GM10266 (cell line): Measurements from ENCODE around the gene PTPN1.
"Not testable (repeated sequence)": the region's sequence is repeated elsewhere in the genome, so short reads cannot be mapped to it uniquely, and the experiment has no call there.

Experiments
- DNase-seq: peaks from one replicate; pipeline ENCODE4 v3.0.0; 2012; ENCODE audit errors: extremely low spot score
- CTCF ChIP-seq: IDR thresholded peaks from 2 replicates; pipeline ENCODE4 v1.5.1; 2012; ENCODE audit warnings: mild to moderate bottlenecking, low read depth; ENCODE audit not compliant: control insufficient read depth, insufficient read depth; ENCODE audit errors: missing control alignments

PTPN1 gene

GRCh38 chr20:50611128-50611810, 101.1 kb downstream of the PTPN1 start:
- no peak for DNase-seq
- no peak for TF ChIP-seq CTCF

DNA sequence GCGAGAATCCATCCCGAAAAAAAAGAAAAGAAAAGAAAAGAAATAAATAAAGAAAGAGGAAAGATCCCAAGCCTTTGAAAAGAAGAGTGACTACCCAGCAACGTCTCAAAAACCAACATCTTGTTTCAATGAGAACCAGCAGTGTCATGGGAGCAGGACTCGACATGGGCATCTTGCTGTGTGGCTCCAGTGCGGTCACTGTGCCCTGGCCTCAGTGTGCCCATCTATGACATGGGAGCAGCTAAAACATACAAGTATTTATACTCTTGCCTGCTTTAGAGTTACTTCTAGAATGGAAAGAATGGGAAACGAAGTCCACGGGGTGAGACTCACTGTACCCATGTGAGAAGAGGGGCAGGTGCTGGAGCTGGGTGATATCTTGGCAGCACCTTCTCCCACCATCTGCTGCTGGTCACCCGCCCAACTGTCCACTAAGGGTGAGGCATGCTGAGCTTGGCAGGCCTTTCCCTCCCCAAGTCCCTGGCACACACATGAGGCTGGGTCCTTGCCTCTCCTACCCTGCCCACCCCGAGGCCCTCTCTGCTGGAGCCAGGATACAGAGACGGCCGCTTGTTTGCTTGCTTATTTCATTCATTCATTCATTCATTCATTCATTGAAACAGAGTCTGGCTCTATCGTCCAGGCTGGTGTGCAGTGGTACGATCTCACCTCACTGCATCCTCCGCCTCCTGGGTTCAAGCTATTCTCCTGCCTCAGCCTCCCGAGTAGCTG, 103.4 kb downstream of the PTPN1 start:
- DNase-seq, result no peak
- TF ChIP-seq CTCF, result no peak

GRCh38 chr20:50615407-50615806, 105.2 kb downstream of the PTPN1 start:
- no peak for TF ChIP-seq CTCF

GRCh38 chr20:50617022-50617421, 106.8 kb downstream of the PTPN1 start:
- no peak for DNase-seq

More at GRCh38 chr20:50615407-50615806, 105.2 kb downstream of the PTPN1 start:
- no peak for DNase-seq

DNA sequence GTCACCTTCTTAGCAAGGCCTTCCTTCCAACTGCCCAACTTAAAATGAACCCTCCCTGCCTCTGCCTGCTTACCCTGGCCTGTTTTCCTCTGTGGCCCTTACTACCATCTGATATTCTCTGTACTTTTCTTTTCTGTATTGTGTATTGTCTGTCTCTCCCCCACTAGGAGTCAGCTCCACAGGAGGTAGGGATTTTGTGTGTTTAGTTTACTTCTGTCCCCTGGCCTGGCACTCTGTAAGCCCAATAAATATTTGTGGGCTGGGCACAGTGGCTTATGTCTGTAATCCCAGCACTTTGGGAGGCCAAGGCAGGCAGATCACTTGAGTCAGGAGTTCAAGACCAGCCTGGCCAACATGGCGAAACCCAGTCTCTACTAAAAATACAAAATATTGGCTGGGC, 108.4 kb downstream of the PTPN1 start:
- DNase-seq, result no peak
- TF ChIP-seq CTCF, result no peak

More at GRCh38 chr20:50617022-50617421, 106.8 kb downstream of the PTPN1 start:
- TF ChIP-seq CTCF, result no peak

GRCh38 chr20:50620459-50620858, 110.3 kb downstream of the PTPN1 start:
- DNase-seq, result not testable (repeated sequence)

DNA sequence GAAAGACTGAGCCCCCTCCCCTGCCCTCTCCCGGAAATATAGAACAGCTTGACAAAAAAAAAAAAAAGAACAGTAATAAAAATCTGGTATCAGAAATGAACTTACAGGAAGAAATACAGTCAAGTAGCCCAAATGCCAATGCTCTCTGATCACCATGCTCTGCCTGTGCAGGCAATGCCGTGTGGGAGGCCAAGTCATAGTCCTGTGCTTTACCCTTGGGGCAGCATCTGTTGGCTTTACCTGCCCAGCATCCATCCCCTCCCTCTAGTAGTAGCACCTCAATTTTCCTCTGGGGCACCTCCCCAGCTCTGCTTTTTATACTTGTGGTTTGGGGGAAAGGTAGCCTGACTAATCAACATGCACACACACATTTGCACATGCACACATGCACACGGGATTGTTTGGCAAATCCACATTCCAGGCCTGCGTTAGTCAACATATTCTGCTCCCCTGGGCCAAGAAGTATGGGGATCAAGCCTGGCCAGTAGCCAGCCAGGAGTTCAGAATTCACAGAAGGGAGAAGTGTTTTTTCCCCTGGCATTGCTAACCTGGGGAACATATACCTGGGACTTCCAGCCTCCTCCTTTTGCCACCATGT, 111.0 kb downstream of the PTPN1 start:
- TF ChIP-seq CTCF, result no peak
- no peak for DNase-seq
